ENCODE measurements around the gene CCDC142.
"Not testable (repeated sequence)": the region's sequence is repeated elsewhere in the genome, so short reads cannot be mapped to it uniquely, and the experiment has no call there.

DNA sequence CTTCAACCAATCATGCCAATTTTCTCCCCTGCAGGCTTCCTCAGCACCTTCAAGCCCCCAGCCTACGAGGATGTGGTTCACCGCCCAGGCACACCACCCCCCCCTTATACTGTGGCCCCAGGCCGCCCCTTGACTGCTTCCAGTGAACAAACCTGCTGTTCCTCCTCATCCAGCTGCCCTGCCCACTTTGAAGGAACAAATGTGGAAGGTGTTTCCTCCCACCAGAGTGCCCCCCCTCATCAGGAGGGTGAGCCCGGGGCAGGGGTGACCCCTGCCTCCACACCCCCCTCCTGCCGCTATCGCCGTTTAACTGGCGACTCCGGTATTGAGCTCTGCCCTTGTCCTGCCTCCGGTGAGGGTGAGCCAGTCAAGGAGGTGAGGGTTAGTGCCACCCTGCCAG is 22.6 kb downstream of the CCDC142 start:
- not testable (repeated sequence) for TF ChIP-seq CTCF (IDR thresholded peaks at IDR 0.05); CBFB (CRISPR knock-in tag; IDR thresholded peaks at IDR 0.05; ENCODE audit: low read depth); MAX (CRISPR knock-in tag; IDR thresholded peaks at IDR 0.05); TEAD4 (CRISPR knock-in tag; IDR thresholded peaks at IDR 0.05); SMAD3 (CRISPR knock-in tag; IDR thresholded peaks at IDR 0.05; ENCODE audit: borderline replicate concordance); ATF2 (CRISPR knock-in tag; IDR thresholded peaks at IDR 0.05; ENCODE audit: borderline replicate concordance, low read depth); GABPB1 (CRISPR knock-in tag; IDR thresholded peaks at IDR 0.05); JAZF1 (CRISPR knock-in tag; IDR thresholded peaks at IDR 0.05); ESRRA (CRISPR knock-in tag; IDR thresholded peaks at IDR 0.05; ENCODE audit: borderline replicate concordance)
- TF ChIP-seq, protein P1, sequence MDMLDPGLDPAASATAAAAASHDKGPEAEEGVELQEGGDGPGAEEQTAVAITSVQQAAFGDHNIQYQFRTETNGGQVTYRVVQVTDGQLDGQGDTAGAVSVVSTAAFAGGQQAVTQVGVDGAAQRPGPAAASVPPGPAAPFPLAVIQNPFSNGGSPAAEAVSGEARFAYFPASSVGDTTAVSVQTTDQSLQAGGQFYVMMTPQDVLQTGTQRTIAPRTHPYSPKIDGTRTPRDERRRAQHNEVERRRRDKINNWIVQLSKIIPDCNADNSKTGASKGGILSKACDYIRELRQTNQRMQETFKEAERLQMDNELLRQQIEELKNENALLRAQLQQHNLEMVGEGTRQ (CRISPR knock-in tag; IDR thresholded peaks at IDR 0.05): not testable (repeated sequence)
